AG20443 (cell line): ENCODE measurements around the gene UCKL1.
A peak's percentile ranks its signal among the peaks of the same experiment; 100 is the strongest.
"Not testable (repeated sequence)": the region's sequence is repeated elsewhere in the genome, so short reads cannot be mapped to it uniquely, and the experiment has no call there.

Source experiments
- DNase-seq: peaks from one replicate; pipeline ENCODE4 v3.0.0; 2012; ENCODE audit warnings: low spot score, mixed read lengths

UCKL1 gene

DNA sequence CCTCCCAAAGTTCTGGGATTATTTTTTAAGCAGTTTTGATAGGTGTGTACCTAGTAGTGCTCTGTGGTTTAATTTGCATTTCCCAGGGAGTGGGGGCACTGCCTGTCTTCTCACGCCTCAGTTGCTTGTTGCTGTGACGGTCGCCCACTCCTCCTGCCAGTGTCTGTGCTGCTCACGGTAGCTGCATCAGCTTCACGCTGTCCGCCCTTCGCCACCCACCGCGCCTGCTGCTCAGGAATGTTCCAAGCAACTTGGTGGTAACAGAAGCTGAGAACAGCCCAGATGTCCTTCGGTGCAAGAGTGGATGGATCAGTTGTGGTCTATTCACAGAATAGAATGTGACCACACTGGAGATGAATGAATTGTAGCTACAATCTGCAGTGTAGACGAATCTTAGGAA, 38.4 kb downstream of the UCKL1 start:
- DNase-seq = no peak

DNA sequence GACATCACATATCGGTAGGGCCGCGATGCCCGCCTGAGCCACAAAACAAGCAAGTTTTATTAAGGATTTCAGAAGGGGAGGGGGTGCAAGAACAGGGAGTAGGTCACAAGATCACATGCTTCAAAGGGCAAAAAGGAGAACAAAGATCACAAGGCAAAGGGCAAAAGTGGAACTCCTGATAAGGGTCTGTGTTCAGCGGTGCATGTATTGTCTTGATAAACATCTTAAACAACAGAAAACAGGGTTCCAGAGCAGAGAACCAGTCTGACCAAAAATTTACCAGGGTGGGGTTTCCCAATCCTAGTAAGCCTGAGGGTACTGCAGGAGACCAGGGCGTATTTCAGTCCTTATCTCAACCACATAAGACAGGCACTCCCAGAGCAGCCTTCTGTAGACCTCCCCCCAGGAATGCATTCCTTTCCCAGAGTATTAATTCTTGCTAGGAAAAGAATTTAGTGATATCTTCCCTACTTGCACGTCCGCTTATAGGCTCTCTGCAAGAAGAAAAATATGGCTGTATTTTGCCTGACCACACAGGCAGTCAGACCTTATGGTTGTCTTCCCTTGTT, 39.8 kb downstream of the UCKL1 start:
- DNase-seq = not testable (repeated sequence)

DNA sequence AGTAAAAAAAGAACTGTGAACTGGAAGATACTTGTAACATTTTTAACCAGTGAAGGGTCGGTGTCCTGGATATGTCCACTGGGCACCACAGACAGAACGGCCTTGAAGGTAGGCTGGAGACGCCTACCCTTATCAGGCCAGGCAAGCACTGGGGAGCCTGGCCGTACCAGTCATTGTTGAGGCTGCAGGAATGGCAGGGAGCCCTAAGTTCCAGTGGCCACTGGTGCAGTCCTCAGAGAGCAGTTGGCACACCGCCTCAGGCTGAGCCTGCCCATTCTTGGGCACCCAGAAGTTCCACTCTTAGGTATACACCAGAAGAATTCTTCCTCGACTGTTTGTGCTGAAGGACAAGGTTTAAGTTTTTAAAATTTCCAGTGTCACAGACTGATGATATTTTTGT, 40.7 kb downstream of the UCKL1 start:
- no peak for DNase-seq

DNA sequence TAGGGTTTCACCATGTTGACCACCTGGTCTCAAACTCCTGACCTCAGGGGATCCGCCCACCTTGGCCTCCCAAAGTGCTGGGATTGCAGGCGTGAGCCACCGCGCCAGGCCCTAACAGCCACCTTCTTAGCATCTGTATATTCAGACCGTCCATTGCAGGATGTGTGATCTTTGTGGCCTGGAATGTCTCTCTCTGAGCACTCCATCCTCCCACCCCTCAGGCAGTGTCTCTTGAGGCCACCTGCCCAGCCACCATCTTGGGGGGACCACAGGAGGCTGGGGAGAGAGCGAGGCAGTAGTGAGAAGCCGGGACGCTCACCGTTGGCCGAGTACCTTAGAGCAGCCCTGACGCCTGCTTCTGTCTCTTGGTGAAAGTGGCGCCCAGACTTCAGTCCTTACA, 42.4 kb downstream of the UCKL1 start:
- DNase-seq = no peak

DNA sequence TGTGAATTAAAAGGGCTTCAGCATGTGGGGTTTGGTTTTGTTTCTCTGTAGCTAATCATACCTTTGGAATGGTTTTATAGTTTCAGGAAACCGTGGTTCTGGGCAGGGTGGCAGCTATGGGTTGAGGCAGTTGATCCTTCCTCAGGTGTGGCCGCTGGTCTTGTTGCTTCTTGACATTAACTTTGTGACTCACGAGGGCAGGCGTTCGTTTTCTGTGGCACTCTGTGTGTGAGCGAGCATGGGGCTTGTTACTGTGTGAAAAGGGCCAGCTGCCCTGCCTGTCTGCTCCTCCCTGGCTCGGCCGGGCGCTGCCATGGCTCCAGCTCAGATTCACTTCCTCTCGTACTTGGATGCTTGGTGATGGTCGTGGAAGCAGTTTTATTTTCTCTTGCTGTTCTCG, 45.0 kb downstream of the UCKL1 start:
- DNase-seq = peak; percentile 73

DNA sequence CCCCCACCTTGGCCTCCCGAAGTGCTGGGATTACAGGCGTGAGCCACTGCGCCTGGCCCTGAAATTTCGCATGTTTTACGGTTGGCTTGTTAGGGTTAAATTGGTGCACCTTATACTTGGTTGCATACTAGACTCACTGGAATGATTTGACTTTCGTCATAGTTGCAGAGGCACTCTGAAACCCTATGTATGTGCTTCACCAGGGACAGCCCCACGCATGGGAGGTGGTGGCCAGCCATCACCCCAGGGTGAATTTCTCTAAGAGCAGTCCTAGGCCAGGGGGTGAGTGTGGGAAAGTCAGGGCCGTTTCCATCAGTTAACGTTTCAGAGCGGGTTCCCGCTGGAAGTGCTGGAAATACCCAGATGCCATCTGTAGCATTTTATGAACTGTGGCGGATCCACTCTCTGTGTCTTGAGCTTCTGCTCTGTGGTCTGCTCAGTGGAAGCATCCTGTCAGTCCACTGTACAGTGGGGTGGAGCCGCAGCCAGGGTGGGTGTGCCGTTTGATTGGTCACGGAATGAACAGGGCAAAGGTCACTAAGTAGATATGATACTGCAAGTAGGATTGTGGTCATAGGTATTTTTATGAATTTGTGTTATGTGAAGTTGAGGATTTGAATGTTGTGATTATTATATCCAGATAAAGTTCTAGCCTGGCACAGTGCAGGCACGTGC, 48.1 kb downstream of the UCKL1 start:
- DNase-seq = no peak

DNA sequence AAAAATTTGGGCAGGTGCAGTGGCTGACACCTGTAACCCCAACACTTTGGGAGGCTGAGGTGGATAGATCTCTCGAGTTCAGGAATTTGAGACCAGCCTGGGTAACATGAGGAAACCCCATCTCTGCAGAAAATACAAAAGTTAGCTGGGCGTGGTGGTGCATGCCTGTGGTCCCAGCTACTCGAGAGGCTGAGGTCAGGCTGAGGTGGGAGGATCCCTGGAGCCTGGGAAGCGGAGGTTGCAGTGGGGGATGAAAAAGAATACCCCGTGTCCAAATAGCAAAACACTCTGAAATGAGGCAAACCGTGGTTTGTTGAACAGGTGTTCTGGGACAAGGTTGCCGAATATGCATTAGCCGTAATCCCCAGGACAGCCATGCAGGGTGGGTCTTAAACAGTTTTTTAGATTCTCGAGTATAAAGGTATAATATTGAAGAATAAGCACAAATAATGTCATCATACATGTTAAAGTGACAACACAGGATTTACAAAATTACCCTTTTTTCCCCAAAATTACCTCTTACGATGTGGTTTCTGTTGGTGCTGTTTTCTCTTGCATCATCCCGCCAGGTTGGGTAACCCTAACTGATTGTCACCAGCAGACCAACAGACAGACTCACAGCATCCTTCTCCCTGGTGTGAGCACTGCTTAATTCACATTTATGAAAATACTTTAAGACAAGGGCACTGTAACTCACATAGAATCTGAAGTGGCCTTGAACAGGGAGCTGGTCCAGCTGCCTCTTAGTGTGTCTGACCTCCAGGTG, 52.2 kb downstream of the UCKL1 start:
- no peak for DNase-seq

DNA sequence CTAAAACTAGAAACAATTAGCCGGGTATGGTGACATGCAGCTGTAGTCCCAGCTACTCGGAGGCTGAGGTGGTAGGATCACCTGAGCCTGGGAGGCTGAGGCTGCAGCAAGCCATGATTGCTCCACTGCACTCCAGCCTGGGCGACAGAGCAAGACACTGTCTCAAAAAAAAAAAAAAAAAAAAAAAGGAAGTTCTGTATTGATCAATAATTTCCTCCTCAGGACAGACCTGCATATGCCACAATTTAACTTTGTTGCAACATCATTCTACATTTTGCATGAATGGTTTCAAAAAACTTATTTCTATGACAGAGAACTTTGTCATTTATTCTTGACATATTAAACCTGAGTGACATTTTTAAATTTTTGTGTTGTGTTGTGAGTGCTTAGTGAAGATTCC, 55.8 kb downstream of the UCKL1 start:
- no peak for DNase-seq

DNA sequence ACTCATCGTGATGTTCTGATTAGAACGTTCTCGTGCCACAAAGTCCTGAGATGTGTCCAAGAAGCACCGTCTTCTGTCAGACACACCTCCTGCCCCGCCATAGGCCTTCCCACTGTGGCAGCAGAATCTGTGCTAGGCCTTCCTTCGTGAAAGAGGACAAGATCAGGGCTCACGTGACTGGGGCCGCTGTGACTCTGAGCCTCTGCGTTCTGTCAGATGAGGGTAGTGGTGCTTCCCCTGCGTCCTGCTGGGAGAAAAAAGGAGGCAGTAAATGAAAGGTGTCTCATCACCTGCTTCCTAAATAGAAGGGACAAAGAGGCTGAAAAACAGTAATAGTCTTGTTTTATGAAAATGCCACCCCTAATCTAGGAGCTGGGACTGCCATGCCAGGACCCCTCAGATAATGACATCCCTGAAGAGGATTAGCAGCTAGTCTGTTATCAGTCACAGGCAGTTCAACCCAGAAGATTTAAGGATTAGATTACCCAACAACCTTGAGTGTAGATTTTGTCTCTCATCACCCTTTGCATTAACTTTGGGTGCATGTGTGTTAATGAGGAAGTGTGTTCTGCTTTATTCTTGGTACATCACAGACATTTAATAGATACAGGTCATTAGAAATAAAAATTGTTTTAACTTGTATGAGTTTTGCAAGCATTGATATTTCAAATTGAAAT, 57.2 kb downstream of the UCKL1 start:
- no peak for DNase-seq

DNA sequence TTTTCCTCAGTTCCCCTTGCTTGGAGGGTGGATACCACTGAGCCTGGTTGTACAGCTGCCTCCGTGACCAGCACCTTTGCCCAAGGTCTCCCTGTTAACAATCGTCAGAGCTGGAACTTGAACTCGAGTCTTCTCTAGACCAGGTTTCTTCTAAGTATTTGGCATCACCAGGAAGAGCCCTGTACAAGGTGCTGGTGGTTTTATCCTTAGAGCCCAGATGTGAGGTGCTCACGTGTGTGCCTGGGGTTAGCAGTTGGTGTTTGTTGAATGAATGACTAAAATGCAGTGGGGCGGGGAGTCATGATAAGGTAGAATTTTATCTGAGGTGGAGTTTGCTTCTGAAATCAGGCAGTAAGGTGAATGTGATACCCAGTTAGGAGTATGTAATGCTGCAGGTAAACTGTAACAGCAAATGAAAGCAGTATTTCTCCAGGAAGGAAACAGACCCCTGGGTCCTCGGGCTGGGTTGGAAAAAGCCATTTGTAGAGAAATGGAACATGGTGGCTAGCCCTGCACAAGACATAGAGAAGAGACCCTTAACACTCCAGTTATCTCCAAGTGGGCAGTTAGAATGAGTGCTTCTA, 58.1 kb downstream of the UCKL1 start:
- DNase-seq = no peak

DNA sequence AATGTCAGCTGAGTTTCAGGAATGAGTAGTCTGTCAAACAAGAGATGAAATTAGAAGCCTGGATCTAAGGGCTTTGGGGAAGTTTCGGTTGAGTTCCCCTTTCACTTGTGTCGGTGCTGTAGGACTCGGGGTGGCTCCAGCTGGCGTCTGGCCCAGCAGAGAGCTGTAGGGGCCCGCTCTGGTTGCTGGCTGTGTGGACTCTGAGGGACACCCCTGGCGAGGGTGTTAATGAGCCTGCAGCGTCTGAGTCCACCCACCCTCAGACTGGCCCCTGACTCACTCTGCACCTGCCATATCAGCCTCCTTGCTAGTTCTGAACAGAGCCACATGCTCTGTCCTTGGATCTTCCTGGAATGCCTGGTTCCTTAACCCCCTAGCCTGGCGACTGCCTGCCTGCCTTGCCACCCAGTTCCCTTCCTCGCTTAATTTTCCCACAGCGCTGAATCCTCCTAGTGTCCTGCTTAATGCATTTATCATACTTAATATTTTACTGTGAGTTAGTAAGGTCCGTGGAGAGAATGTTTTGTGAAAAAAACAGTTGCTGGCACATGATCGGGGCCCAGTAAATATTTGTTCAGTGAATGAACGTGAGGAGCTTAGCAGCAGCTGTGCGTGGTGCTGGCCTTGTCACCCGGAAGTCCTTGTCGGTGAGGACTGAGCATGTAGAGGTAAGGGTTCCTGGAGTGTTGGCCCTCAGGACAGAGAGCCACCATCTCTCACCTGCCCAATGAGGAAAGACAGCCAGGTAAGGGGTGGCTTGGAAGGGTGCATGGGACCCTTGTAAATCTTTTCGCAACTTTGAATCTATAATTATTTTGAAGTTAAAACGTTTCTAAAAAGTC, 59.7 kb downstream of the UCKL1 start:
- peak; percentile 40 for DNase-seq

DNA sequence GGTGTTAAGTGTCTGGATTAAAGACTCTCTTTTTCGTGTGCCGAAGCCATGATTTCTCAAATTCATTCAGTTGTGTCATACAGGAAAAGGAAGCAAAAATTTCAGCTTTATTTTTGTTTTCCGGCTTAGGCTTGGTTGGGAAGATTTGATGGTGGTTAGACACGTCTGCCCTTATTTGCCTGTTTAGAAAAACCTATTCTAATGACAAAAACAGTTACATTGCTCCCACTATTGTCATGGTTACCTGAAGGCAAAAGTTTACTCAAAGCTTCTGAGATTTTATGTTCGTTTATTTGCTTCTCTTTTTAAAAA, 60.3 kb downstream of the UCKL1 start:
- DNase-seq = no peak

DNA sequence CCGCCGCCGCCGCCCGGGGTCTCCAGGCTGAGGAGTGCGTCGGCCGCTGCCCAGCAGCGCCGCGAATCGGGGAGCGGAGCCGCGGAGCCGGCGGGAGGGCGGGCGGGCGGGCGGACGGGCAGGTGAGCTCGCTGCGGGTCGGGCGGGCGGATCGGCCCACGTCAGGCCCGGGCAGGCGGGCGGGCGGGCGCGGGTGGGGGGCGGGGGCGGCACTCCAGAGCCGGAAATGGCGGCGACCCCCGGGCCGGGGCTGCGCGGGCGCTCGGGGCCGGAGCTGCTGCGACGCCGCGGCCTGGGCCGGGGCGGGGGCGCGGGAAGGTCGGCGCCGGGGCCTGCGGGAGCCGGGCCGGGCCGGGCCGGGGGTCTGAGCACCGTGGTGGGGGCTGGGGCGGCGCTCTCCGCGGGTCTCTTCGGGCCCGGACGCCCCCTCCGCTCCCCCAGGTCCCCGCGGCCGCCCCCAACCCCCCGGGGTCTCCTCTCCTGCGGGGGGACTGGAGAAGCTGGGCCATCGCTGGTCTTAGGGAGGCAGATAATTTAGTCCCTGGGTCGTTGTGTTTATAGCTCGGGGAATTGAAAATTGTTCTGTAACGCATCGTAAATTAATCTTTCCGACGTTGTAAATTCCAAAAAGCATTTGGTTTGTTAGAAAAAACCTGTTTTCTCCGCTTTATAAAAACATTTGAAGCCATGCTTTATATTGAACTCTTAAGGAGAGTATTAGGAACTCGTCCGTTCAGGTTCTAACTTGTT, 60.8 kb downstream of the UCKL1 start:
- DNase-seq = no peak

DNA sequence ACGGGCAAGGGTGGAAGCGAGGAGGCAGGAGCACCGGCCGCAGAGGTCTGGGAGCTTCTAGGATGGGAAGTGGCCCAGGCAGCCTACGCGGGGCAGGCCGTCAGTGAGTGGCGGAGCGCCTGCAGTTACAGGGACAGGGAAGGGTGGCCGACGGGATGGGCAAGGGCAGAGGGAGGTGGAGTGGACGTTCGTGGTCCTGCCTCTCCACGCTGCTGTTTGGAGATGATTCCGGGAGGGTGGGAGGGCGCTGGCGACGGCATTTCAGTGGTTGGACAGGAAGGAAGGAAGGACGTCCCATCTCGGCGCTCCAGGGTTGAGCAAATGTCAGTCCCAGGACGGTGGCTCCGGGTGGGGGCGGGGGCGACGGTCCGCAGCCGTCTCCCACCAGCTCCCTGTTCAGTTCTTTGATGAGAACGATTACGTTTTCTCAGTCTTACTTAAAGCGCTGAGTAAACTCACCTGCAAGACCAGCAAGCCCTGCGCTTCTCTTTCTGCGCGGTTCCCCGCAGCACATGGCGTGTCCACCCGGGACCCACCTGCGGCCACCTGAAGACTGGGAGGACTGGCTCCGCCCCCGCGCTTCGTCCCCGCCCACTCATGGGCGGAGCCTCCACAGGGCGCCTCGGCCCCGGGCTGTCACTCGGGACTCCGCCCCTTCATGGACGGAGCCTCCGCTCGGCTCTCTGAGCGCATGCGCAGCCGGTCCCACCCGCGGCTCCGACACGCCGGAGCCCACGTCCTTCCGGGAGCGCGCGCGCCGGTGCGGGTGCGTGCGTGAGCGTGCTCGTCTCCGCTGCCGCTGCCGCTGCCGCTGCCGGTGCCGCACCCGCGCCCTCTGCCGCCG, 61.6 kb downstream of the UCKL1 start, which contains the start of gene DNAJC5:
Gene DNAJC5 (plus strand): TSS at position 769 of the 844 bp plus-strand sequence. CDS start 33,220 bp downstream, outside the sequence.
- DNase-seq = peak; percentile 100

DNA sequence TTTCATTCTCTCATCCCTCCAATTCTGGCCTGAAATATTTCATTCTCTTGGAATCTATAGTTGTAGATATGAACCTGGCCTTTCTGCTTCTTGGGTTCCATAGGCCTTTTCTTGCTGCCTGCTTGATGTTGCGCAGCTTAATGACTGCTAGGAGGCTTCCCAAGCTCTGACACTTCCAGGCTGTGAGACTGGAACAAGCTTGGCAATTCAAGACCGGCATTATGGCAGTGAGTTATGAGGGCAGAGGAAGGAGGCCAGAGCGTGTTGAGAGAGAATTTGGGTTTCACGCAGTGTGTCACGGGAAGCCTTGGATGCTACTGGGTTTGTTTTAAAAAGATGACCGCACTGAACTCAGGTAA, 62.2 kb downstream of the UCKL1 start:
- no peak for DNase-seq

DNA sequence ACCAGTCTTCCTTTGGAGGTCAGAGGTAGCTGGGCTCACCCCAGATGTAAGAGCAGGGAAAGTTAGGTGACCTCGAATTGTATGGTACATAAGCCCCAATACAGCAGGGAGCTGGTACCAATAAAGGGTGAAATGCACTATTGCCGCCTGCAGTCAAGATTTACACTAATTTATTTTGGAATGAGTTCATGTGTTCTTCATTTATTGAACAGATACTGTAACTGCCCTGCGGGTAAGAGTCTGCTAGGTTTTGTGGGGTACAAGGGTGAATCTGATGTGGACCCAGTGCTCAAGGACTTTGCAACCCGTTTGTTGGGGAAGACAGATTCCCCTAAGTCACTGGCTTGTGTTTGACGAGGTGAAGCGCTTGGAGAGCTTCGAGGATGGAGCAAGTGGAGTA, 63.8 kb downstream of the UCKL1 start:
- DNase-seq = no peak

DNA sequence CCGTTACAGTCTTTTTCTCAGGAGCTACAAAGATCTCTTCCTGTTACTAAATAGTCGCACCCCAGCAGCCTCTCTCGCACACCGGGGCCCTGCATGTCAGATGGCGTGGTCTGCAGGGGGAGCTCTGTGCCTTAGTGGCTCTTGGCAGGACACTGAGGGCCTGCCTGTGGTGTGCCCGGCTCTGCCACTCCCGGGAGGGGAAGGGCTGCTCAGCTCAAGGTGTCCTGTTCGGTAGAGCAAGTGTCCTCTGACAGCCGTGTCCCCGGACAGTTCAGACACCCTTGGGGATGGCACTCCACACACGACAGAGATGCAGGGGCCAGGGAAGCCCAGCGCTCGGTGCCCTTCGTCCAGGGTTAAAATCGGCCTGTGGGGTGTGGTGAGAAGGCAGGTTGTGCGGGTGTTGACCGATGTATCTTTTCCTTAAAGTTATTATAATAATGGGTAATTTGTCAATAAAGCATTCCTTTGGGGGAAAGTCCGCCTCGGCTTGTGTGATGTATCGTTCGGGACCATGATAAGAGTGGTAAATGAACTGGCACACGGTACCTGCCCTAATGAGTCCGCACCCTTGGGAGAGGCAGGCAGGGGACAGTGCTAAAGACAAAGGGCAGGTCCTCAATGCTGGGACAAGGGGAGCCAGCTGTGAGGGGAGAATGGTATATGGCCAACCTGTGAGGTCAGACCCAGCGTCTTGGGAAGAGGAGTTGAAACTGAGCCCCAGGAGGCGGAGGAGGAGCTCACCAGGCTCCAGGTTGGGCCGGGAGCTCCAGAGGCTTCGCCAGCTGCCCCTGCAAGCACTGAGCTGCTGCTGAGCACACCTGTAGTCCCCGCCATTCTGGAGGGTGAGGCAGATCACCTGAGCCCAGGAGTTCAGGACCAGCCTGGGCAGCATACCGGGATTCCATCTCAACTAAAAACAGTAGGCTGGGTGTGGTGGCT, 64.9 kb downstream of the UCKL1 start:
- no peak for DNase-seq

DNA sequence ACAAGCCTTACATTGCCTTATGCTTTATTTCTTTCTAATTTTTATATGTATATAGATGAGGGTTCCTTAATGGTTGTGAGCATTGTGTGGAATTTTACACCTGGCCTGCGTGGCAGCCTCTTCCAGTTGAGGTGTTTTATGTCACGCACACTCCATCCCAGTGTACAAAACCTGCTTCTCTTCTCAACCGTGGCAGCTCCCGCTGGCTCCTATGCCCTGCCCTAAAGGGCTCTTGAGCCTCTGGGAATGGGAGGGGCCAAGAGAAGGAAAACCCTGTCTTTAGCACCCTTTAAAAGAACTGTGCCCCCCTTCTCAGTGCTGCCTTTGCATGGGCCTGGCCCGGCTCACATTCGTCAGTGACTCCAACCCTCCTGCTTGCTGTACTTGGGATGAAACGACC, 65.6 kb downstream of the UCKL1 start:
- DNase-seq = no peak

DNA sequence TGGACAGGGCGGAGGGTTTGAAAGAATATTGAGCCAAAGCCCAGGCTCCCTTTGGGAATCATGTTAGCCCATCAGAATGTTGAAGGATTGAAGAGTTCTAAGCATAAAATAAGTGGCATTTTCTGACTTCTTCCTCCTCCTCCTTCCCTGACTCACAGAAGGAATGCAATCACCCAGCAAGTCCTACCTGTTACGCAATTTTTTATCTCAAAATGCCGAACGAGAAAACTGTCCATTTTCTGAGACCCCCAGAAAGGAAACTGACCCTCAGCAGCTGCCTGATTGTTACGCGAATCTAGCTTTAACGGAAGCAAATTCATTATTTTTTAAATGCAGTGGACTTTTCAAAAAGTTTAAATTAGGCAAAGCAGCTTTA, 66.0 kb downstream of the UCKL1 start:
- no peak for DNase-seq
